CD4-positive, alpha-beta T cell treated with Interleukin-10 for 1 hour (primary cell): ENCODE measurements around the gene CDHR1.
"Not testable (repeated sequence)": the region's sequence is repeated elsewhere in the genome, so short reads cannot be mapped to it uniquely, and the experiment has no call there.

Experiments
- DNase-seq: peaks from one replicate; pipeline ENCODE4 v3.0.0-alpha.2; 2020

Gene CDHR1

DNA sequence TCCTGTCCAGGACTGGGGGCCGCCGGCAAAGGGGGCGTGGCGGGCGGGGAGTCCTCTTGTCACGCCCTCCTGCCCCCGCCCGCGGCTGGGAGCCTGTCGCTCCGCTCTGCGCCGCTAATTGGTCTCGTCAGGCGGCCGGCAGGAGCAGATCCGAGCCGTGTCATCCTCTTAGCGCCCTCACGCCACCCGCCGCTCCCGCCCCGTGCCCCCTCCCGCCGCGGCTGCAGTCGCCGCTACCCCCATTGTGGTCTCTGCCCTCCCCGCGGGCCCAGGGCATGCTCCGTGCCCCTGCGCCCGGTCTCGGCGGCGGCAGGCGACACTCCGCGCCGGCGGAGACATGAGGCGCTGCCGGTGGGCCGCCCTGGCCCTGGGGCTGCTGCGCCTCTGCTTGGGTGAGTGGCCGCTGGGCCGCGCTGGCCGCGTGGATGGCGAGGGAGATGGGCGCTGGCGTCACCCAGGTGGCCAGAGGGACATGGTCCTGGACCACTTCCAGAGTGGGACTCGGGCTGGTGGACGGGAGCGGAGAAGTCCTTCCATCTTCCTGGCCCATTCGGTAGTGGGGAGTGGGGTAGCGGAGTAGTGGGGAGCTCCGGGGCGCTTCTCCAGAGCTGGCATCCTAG, at the start of gene CDHR1:
CDHR1 (plus strand) TSS at position 114 of the 620 bp plus-strand sequence; CDS start at position 338, 224 bp downstream.
- DNase-seq, result peak; percentile 64

DNA sequence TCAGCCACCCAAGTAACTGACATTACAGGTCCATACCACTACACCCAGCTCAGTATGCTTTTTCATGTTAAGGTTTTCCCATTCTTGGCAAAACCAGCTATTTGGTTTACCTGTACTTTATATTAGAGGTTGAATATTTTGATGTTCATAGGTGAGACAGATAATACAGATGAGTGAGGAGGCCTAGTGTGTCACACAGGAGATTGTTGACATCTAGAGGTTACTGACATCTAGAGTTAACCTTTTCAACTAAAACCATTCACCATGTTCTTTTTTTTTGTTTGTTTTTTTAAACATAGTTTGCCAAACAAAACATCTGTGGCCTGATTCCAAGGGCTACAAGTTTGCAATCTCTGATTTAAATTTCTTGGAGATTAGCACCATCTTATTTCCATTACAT, 47.0 kb upstream of the CDHR1 start:
- DNase-seq, result no peak

GRCh38 chr10:84148006-84148597, 46.2 kb upstream of the CDHR1 start:
- peak; percentile 54 for DNase-seq

GRCh38 chr10:84149854-84150253, 44.5 kb upstream of the CDHR1 start:
- no peak for DNase-seq

GRCh38 chr10:84152769-84153168, 41.6 kb upstream of the CDHR1 start:
- DNase-seq, result no peak

DNA sequence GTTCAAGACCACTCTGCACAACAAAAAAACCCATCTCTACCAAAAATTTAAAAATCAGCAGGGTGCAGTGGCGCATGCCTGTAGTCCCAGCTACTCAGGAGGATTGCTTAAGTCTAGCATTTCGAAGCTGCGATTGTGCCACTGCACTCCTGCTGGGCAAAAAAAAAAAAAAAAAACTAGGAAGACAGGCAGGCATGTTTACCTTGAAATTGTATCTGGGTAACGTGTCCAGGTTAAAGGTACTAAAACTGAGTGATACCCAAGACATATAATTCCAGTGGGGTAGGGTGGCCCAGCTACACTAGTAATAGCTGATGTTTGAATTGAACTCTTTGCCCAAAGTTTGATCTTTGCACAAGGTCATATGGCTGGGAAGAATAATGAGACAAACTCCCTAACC, 38.8 kb upstream of the CDHR1 start:
- DNase-seq, result no peak

DNA sequence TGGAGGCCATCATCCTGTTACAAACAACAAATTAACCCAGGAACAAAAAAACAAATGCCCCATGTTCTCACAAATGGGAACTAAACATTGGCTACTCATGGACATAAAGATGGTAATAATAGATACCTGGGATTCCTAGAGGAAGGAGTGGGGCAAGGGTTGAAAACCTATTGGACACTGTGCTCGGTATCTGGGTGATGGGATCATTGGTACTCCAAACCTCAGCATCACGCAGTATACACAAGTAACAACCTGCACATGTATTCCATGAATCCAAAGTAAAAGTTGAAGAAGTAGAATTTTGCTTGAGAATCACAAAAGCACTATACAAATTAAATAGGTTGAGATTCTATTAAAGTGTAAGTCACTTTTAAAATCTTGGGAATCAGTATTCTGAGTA, 38.3 kb upstream of the CDHR1 start:
- no peak for DNase-seq

DNA sequence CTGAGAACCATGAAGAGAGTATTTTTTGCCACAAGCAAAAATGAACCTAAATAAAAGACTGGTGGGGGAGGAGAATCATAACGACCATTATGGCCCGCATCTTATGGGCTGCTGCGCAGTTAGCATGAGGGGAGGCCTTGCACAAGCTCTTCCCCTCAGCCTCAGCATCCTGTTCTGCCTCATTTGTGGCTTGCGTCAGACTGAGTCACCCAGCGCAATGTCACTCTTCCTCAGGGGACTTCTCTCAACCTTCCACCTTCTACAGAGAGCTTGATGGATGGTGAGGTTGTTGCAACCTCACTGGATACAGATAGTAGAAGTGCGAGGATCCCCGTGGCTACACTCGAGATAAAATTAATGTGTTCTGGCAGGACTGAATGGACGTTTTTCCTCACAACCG, 37.6 kb upstream of the CDHR1 start:
- DNase-seq, result peak; percentile 45

DNA sequence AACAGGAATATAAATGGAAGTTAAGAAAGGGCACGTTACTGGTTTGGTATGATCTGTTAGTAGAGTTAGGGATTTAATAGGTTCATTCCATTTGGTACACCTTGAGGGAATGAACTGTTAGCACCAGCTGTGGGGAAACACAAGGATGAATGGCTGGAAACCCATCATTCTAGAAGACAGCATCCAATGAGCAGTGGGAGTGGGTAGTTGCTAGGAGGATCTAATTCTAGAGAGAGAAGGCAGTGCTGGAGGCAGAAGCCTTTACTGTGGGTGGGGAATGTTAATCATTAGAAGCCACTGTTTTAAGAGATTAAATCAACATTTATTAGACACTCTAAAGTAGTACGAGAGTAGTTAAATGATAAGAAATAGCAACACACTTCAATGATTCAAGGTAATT, 36.3 kb upstream of the CDHR1 start:
- DNase-seq, result no peak

DNA sequence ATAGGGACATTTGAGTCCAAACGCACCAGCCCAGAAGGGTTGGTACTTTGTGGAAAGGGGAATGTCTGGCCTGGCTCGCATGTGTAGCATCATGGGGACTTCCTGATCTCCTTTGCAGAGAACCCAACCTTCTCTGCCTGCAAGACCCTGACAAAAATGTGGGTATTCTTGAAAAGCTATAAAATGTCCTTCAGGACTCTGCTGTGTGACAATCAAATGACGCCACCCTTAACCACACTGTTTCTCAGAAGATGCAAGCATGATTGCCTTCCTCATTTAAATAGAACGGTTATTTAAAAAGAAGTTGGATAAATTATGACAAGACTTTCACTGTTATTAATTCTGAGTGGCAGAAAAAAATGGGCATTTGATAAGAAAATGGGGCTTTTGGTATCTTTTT, 35.8 kb upstream of the CDHR1 start:
- no peak for DNase-seq

GRCh38 chr10:84159076-84159685, 35.2 kb upstream of the CDHR1 start:
- no peak for DNase-seq

- DNase-seq, result no peak
These were observed 33.5 kb upstream of the CDHR1 start for GRCh38 chr10:84160663-84161362.

- no peak for DNase-seq
These were observed 30.3 kb upstream of the CDHR1 start for GRCh38 chr10:84163996-84164395.

DNA sequence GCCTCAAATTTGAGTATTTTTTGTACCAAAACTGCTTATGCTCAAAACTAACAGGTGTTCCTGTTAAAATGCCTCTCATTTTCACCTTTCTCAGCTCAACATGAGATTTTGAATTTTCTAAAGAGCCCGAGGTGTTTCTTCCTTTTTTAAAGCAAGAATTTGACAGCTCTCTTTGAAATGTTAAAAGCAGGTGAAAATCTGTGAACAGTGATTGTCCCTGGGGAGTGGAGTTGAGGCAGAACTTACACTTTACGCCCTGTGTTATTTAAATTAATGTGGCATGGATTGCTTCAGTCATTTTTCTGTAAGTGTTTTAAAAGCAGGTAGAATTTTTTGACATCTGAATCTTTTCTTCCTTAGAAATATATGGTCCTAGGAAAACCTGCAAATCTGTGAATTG, 29.9 kb upstream of the CDHR1 start:
- DNase-seq, result no peak

DNA sequence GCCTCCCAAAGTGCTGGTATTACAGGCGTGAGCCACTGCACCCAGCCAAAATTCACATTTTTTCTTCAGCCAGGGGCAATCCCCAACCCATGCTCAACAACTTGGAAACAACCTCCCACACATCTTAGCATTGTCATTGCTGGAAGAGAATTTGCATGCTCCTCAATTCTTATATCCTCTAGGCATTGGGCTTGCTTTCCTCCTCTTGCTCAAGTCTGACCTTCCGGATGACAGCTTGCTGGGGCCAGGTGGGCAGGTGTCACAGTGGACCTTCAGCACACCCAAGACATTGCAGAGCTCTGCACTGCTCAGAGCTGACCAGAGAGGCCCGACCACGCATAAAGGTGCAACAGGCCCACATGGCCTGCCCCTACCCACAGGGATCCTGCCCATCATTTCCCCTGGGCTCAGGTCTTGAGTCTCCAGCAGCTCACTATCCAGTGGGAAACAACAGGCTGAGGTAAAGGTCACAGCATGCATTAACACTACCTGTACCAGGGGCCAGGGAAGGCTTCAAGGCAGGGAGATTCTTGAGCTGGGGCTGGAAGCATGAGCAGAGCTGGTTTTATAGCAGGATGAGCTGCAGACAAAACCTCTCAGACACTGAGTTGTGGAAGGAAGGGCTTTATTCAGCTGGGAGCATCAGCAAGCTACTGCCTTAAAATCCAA, 27.6 kb upstream of the CDHR1 start:
- no peak for DNase-seq

GRCh38 chr10:84167289-84167653, 27.1 kb upstream of the CDHR1 start:
- DNase-seq, result not testable (repeated sequence)

GRCh38 chr10:84168382-84168781, 26.0 kb upstream of the CDHR1 start:
- not testable (repeated sequence) for DNase-seq

DNA sequence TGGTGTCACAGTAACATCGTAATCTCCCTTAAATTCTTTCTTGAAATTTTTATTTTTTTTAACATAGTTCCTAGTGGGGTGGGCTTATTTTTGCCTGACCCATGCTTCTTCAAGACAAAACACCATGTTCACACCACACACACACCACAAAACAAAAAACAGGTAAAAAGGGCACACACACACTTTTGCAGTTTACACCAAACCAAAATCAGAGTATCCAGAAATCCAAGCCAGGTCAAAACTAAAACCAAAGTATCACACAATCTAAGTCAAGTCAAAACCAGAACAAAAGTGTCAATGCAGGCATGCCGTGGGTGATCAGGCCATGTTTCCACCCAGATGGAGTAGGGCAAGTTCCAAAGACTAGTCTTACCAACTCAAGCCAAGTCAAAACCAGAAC, 23.1 kb upstream of the CDHR1 start:
- DNase-seq, result not testable (repeated sequence)

DNA sequence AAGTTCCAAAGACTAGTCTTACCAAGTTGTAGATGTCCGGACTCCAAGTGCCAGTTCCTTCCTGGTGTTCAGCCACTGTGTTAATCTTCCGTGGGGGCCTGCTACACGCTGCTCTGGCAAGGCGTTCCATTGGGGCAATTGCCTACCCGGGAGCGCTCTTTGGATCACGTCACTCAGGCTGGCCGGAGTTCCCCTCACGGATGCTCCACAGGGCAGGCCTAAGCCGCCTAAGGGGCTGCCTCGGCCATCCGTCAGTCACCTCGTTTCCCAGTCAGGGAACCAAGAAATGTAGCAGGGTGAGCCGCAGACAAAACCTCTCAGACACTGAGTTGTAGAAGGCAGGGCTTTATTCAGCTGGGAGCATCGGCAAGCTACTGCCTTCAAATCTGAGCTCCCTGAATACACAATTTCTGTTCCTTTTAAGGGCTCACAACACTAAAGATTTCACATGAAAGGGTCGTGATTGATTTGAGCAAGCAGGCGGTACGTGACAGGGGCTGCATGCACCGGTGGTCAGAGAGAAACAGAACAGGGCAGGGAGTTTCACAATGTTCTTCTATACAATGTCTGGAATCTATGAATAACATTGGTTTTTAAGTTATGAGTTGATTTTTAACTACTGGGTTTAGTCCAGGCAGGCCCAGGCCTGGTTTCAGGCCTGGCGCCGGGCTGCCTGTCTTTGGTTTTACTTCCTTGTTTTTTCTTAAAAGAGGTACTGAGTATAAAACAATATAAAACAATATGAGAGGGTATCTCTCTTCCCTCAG, 22.5 kb upstream of the CDHR1 start:
- DNase-seq, result not testable (repeated sequence)

DNA sequence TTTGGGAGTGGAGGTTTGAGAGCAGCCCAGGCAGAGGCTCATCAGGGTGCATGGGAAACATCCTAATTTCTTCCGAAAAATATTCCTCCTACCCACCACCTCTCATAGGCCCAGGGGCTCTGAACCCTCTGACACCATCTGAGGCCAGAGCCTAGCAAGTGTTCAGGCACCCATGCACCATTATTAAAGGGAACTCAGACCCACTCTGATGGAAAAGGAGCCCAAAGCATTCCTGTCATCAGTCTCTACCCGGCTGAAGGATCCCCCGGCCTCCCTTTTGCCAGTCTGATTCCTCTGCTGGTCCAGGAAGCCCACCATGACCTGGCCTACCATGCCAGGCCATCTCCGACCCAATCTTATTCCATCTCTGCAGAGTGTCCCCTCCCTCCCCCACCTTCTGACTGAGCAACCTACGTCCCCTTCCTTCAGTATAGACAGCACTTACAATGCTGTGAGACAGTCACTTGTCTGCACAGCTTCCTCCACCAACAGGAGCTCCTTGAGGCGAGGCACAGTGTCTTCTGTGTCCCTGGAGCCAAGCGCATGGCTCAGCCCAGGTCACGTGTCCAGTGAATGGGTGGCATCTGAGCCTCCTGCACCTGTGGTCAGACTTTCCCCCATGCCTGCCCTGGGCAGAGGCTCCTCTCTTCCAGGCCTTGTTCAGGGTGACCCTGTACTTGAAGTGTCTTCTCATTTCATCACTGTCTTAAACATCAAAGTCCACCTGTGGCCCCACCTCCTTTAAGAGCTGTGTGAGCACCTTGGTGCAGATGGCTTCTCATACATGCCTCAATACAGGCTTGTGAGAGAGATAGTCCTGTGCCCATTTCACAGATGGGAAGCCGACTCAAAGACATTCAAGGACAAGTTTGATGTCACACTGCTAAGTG, 21.6 kb upstream of the CDHR1 start:
- no peak for DNase-seq

- no peak for DNase-seq
These were observed 20.8 kb upstream of the CDHR1 start, which contains the start of gene GPR15LG for GRCh38 chr10:84173501-84173929. TSS of gene GPR15LG (plus strand) at chr10:84173801. CDS start at chr10:84173852, 51 bp downstream.
